Measurements from ENCODE around the gene MAPT. TPM values are rescaled to one million over a fixed set of nuclear protein-coding genes. Genes with fewer than 3 reads are reported as not detected.

MAPT gene
- total RNA-seq, 1 donor from 2014 or later: 3.5 TPM

GRCh38 chr17:45973099-45973780 is 78.9 kb downstream of the MAPT start:
- H3K4me1 Mint-ChIP-seq (ENCODE audit: unreplicated experiment): no peaks in the 10 kb centered on the region
- no peaks in the 10 kb centered on the region for H3K36me3 Mint-ChIP-seq
- H3K4me3 Mint-ChIP-seq: no peak overlapping the region
- peaks cover 10% of the 10 kb centered on the region for H3K27me3 Mint-ChIP-seq
- TF ChIP-seq, protein P1, sequence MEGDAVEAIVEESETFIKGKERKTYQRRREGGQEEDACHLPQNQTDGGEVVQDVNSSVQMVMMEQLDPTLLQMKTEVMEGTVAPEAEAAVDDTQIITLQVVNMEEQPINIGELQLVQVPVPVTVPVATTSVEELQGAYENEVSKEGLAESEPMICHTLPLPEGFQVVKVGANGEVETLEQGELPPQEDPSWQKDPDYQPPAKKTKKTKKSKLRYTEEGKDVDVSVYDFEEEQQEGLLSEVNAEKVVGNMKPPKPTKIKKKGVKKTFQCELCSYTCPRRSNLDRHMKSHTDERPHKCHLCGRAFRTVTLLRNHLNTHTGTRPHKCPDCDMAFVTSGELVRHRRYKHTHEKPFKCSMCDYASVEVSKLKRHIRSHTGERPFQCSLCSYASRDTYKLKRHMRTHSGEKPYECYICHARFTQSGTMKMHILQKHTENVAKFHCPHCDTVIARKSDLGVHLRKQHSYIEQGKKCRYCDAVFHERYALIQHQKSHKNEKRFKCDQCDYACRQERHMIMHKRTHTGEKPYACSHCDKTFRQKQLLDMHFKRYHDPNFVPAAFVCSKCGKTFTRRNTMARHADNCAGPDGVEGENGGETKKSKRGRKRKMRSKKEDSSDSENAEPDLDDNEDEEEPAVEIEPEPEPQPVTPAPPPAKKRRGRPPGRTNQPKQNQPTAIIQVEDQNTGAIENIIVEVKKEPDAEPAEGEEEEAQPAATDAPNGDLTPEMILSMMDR (conservative IDR thresholded peaks at IDR 0.05): no peak
- H3K27ac Mint-ChIP-seq: no peak overlapping the region
- DNase-seq (ENCODE audit: extremely low spot score, unreplicated experiment): no peak
- H3K9me3 Mint-ChIP-seq: no peaks in the 10 kb centered on the region

GRCh38 chr17:45973946-45974859 is 79.8 kb downstream of the MAPT start:
- H3K9me3 Mint-ChIP-seq: no peaks in the 10 kb centered on the region
- H3K4me1 Mint-ChIP-seq (ENCODE audit: unreplicated experiment): peaks cover under 1% of the 10 kb centered on the region
- H3K27me3 Mint-ChIP-seq: peaks cover 10% of the 10 kb centered on the region
- TF ChIP-seq, protein P1 (conservative IDR thresholded peaks at IDR 0.05): no peak
- no peak overlapping the region for H3K27ac Mint-ChIP-seq
- no peak for DNase-seq (ENCODE audit: extremely low spot score, unreplicated experiment)
- no peaks in the 10 kb centered on the region for H3K36me3 Mint-ChIP-seq
- H3K4me3 Mint-ChIP-seq: no peak overlapping the region

DNA sequence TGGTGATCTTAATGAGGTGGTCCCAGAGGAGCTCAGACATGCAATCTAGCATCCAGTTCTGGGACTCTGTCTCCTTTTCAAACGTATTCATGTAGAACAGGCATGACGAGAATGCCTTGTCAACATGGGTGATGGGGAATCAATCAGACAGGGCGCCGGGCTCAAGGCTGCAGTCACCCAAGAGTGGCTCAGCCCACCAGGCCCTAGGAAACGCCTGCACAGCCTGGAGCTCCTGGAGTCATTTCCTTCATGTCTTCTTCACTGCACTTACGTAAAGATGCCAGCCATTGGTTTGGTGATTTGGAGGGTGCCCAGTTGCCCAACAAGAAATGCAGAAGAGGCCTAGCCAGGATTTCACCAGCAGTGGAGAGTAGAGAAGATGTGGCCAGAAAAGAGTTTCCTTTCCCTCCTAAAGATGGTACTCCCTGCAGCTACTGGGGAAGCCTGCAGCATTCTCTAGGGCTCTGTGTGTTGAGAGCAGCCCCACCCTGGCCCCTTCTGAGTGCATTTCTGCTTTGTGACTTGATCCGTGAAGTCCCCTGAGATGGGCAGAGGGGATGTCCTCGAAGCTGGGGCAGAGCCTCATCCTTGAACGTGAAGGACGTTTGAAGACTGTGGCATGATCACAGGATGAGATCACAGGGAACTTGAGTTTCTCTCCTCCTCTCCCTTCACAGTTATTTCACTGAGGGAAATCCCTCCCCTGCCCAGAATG is 80.7 kb downstream of the MAPT start:
- Mint-ChIP-seq H3K27ac (no peak overlapping the region), H3K4me1 (ENCODE audit: unreplicated experiment) (peaks cover 6% of the 10 kb centered on the region), H3K4me3 (no peak overlapping the region)

DNA sequence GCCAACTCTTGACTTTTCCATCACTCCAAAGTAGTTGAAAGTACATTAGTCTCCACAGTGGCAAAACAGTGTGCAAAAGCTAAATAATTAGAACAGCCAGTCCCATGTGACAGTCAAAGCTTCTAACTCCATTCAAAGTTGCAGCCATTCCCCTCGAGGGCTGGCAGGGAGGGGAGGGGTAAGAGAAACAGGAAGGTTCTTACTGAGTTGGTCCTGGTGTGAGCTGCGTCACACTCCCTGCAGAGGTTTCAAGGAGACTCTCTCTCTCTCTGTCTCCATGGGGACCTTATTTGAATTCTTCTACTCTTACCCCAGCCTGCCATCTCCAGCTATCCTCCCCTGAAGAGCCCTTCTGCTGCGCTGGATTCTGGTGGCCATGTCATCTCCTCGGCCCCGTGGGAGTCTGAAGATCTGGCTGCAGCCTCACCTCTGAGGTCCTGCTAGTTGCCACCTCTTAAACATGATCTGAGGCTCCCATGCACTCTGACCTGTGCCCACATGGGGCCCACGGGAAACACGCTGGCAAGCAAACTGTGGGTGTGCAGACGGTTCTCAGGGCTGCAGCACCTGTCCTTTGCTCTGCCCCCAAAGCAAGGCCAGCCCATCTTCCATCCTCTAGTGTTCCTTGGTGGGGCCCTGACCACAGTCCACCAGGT is 81.4 kb downstream of the MAPT start:
- Mint-ChIP-seq H3K27me3 (peaks cover 4% of the 10 kb centered on the region), H3K27ac (no peak overlapping the region), H3K4me3 (no peak overlapping the region), H3K4me1 (ENCODE audit: unreplicated experiment) (peaks cover 6% of the 10 kb centered on the region), H3K36me3 (no peaks in the 10 kb centered on the region), H3K9me3 (no peaks in the 10 kb centered on the region)
- no peak for DNase-seq (ENCODE audit: extremely low spot score, unreplicated experiment)
- TF ChIP-seq, protein P1 (conservative IDR thresholded peaks at IDR 0.05): no peak

More for the DNA sequence above, 80.7 kb downstream of the MAPT start:
- H3K9me3 Mint-ChIP-seq: no peaks in the 10 kb centered on the region
- peaks cover 4% of the 10 kb centered on the region for H3K27me3 Mint-ChIP-seq
- DNase-seq (ENCODE audit: extremely low spot score, unreplicated experiment): no peak
- no peaks in the 10 kb centered on the region for H3K36me3 Mint-ChIP-seq
- TF ChIP-seq, protein P1 (conservative IDR thresholded peaks at IDR 0.05): no peak

DNA sequence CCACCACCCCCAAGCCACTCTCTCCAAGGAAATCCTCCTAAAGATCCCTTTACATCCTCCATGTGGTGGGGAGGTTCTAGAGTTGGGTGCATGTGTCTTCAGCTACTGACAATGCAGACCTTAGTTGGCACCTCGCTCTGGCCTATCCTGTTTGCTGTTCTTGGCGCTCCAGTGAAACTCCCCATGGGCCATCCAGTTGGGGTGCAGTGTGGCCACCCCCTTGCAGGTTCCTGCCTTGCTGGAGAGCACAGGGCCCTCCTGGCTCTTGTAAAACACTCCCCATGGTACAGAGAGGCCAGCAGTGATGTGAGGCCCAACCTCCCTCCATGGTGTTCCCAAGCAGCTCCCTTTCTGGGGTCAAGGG is 82.0 kb downstream of the MAPT start:
- Mint-ChIP-seq H3K9me3 (no peaks in the 10 kb centered on the region), H3K27me3 (peaks cover 4% of the 10 kb centered on the region), H3K4me3 (no peak overlapping the region), H3K36me3 (no peaks in the 10 kb centered on the region), H3K27ac (no peak overlapping the region), H3K4me1 (ENCODE audit: unreplicated experiment) (peaks cover 6% of the 10 kb centered on the region)
- no peak for DNase-seq (ENCODE audit: extremely low spot score, unreplicated experiment)
- TF ChIP-seq, protein P1 (conservative IDR thresholded peaks at IDR 0.05): no peak
